Activated naive CD4-positive, alpha-beta T cell treated with anti-CD3 and anti-CD28 coated beads, Interleukin-2, amount 50 U/mL, for 24 hours (primary cell): ENCODE data around the gene CGB3.

Experiments used
- H3K27ac Mint-ChIP-seq: one replicate; pipeline ENCODE4 v1.8.0; 2021; ENCODE audit warnings: mild to moderate bottlenecking, mixed read lengths
- H3K27me3 Mint-ChIP-seq: one replicate; pipeline ENCODE4 v1.8.0; 2021; ENCODE audit warnings: mixed read lengths
- H3K36me3 Mint-ChIP-seq: one replicate; pipeline ENCODE4 v1.8.0; 2021; ENCODE audit warnings: mixed read lengths
- H3K4me1 Mint-ChIP-seq: one replicate; pipeline ENCODE4 v1.8.0; 2021; ENCODE audit warnings: mixed read lengths
- H3K4me3 Mint-ChIP-seq: one replicate; pipeline ENCODE4 v1.8.0; 2021; ENCODE audit warnings: mild to moderate bottlenecking, mixed read lengths
- H3K9me3 Mint-ChIP-seq: one replicate; pipeline ENCODE4 v1.8.0; 2021; ENCODE audit warnings: mixed read lengths

Gene CGB3

DNA sequence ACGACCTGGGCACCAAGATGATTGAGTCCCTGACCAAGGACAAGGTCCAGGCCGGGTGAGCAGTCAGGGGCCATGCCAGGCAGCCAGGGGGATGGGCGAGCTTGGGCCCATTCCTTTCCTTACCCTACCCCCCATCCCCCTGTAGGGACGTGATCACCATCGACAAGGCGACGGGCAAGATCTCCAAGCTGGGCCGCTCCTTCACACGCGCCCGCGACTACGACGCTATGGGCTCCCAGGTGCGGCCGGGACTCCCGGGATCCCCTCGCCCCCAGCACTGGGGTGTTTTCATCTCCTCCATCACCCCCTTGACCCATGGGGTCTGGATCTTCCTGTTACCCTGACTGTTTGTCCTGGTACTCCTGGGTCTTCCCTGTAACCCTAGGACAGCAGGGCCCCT lies 14.3 kb downstream of the CGB3 start:
- H3K36me3 Mint-ChIP-seq = peaks cover 4% of the 10 kb centered on the region
- no peak overlapping the region for H3K4me3 Mint-ChIP-seq
- no peaks in the 10 kb centered on the region for H3K27me3 Mint-ChIP-seq
- H3K4me1 Mint-ChIP-seq = no peaks in the 10 kb centered on the region
- no peaks in the 10 kb centered on the region for H3K9me3 Mint-ChIP-seq
- no peak overlapping the region for H3K27ac Mint-ChIP-seq

- Mint-ChIP-seq H3K4me1 (no peaks in the 10 kb centered on the region), H3K36me3 (peaks cover 2% of the 10 kb centered on the region), H3K4me3 (no peak overlapping the region), H3K9me3 (no peaks in the 10 kb centered on the region), H3K27ac (no peak overlapping the region), H3K27me3 (no peaks in the 10 kb centered on the region)
Measured at GRCh38 chr19:49006905-49007304, 17.2 kb downstream of the CGB3 start.

GRCh38 chr19:49004964-49005614 lies 19.0 kb downstream of the CGB3 start:
- Mint-ChIP-seq H3K4me3 (no peak overlapping the region), H3K27me3 (no peaks in the 10 kb centered on the region), H3K9me3 (no peaks in the 10 kb centered on the region), H3K4me1 (no peaks in the 10 kb centered on the region), H3K36me3 (no peaks in the 10 kb centered on the region), H3K27ac (no peak overlapping the region)

- no peak overlapping the region for H3K4me3 Mint-ChIP-seq
Measured at GRCh38 chr19:49004133-49004532, 20.0 kb downstream of the CGB3 start.

DNA sequence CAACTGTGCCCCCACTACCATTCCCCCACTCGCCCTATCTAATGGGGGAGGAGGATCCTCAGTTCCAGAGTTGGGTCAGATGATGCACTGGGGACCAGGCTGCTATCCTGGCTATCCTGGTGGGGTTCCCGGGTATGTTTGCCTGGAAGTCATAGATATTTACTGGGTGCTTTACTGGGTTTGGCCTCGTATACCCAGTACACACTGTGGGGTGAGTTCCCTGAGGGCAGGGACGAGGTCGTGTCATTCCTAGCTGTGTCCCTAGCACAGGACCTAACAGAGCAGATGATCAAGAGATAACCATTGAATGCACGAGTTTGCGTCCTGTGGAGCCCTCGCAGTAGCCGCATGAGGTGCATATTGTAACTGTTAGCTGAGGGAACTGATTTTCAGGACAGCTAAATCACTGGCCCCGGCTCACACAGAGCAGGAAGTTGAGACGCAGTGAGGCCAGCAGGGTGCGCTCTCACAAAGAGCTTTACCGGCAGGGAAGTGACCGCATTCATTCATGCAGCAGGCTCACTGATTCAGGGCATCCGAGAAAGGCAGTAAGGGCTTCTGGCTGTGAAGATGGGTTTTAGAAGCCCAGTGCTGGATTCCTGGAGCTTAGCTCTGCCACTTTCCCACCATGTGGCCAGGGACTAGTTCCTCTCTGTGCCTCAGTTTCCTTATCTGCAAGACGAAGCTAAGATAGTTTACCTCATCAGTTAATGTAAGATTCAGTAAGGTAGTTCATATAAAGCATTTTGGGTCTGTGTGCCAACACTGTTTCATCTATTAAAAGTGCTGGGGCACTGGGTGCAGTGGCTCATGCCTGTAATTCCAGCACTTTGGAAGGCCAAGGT lies 24.4 kb downstream of the CGB3 start:
- peaks cover 24% of the 10 kb centered on the region for H3K4me1 Mint-ChIP-seq
- peaks cover 6% of the 10 kb centered on the region for H3K36me3 Mint-ChIP-seq
- no peaks in the 10 kb centered on the region for H3K27me3 Mint-ChIP-seq
- H3K27ac Mint-ChIP-seq = no peak overlapping the region
- H3K9me3 Mint-ChIP-seq = no peaks in the 10 kb centered on the region
- H3K4me3 Mint-ChIP-seq = no peak overlapping the region

More at GRCh38 chr19:49004133-49004532, 20.0 kb downstream of the CGB3 start:
- H3K4me1 Mint-ChIP-seq = peaks cover 7% of the 10 kb centered on the region
- peaks cover 2% of the 10 kb centered on the region for H3K36me3 Mint-ChIP-seq
- H3K9me3 Mint-ChIP-seq = no peaks in the 10 kb centered on the region
- H3K27ac Mint-ChIP-seq = no peak overlapping the region
- H3K27me3 Mint-ChIP-seq = no peaks in the 10 kb centered on the region

DNA sequence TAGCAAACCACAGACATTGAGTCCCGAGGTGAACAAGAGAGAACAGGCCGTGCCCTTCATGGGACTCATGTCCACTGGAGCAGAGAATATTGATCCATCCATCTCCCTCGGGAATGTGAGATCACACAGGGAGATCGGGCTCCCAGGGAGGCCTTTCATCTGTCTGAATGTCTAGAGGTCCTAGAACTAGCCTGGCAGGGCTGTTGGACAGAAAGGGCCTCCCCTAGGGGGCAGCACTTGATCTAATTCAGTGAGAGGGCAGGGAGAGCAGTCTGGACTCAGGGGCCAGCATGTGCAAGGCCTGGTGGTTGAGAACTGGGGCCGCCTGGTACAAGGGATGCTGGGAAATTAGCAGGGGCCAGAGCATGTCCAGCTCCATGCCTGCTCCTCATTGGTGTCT lies 26.2 kb downstream of the CGB3 start:
- H3K27me3 Mint-ChIP-seq = no peaks in the 10 kb centered on the region
- no peak overlapping the region for H3K4me3 Mint-ChIP-seq
- peaks cover 34% of the 10 kb centered on the region for H3K4me1 Mint-ChIP-seq
- H3K36me3 Mint-ChIP-seq = peaks cover 9% of the 10 kb centered on the region
- H3K9me3 Mint-ChIP-seq = no peaks in the 10 kb centered on the region
- no peak overlapping the region for H3K27ac Mint-ChIP-seq

- H3K9me3 Mint-ChIP-seq = no peaks in the 10 kb centered on the region
- H3K36me3 Mint-ChIP-seq = peaks cover 10% of the 10 kb centered on the region
- H3K4me1 Mint-ChIP-seq = peaks cover 46% of the 10 kb centered on the region
- H3K27ac Mint-ChIP-seq = peak overlapping the region; percentile 98
- no peaks in the 10 kb centered on the region for H3K27me3 Mint-ChIP-seq
- peak overlapping the region; percentile 98 for H3K4me3 Mint-ChIP-seq
Measured at GRCh38 chr19:48994035-48994386, 30.1 kb downstream of the CGB3 start.

DNA sequence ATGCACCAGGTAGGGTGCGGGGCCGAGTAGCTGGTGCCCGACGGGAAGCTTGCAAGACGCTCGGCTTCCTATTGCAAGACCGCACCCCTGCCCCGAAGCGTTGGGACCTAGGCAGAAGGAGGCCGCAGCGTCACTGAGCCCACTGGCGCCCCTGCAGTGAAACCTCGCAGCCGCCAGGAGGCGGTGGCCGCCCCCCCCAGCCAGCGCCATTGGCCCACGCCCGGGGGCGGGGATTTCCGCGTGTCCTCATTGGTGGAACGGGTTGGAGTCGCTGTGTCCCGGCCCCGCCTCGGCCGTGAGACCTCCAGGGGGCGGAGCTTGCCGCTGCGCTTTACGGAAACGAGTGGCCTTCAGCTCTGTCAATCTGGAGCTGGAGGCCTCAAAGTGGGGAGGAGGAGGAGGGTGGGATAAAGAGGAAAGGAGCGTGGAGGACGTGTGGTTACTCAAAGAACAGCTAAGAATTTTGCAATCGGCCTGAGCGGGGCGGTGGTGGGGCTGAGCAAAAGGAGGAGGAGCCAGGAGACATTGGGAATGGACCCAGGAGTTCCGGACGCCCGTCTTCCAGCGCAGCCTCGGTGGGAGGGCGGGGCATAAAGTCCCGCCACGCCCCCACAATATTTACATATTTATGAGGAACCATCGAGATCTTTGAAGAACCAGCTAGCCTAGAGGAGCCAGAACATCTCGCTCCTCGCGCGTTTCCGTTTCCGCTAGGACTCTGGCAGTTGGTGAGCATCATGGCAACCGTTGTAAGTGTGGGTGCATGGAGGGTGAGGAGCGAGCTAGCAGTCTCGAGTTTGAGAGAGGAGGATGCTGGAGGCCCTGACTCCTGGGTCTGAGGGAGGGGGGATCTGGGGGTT lies 30.7 kb downstream of the CGB3 start, which contains the start of the genes GYS1 and RUVBL2:
Gene GYS1 (minus strand): TSS at position 135 of the 860 bp plus-strand sequence. CDS start 197 bp downstream, outside the sequence.
Gene RUVBL2 (plus strand): TSS at position 713 of the 860 bp plus-strand sequence. CDS start 25 bp downstream, at position 738.
- Mint-ChIP-seq H3K27me3 (no peaks in the 10 kb centered on the region), H3K27ac (peak within 1 kb of the TSS; percentile 98), H3K9me3 (no peaks in the 10 kb centered on the region), H3K4me1 (peaks cover 50% of the 10 kb centered on the region), H3K36me3 (peaks cover 10% of the 10 kb centered on the region), H3K4me3 (peak within 1 kb of the TSS; percentile 98)

DNA sequence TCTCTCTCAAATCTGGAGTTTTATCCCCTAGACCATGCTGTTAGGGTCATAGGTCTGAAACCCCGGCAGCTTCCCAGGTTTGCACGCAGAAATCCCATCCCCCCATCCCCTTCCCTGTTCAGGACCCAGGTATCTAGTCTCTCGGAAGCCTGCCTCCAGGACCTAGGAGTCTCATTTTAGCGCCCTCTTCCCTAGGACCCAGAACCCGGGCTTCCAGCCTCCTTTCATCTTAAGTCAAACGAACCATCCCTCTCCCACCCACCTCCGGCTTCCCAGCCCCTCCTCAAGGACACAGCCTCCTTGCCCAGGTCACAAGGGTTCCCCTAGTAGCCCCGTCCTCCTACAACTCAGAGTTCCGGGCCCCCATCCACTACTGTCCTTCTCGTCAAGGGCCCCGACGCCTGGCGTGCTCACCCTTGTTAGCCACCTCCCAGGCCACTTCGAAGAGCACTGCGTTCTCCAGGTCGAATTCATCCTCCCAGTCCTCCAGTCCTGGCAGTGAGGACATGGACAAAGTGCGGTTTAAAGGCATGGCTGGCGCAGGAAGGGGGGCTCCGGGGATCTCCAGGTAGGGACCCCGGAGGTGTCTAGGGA lies 31.5 kb downstream of the CGB3 start:
- Mint-ChIP-seq H3K4me3 (peak overlapping the region; percentile 98), H3K4me1 (peaks cover 51% of the 10 kb centered on the region), H3K36me3 (peaks cover 10% of the 10 kb centered on the region), H3K27ac (peak overlapping the region; percentile 79), H3K27me3 (no peaks in the 10 kb centered on the region), H3K9me3 (no peaks in the 10 kb centered on the region)

- peaks cover 10% of the 10 kb centered on the region for H3K36me3 Mint-ChIP-seq
- no peaks in the 10 kb centered on the region for H3K9me3 Mint-ChIP-seq
- no peaks in the 10 kb centered on the region for H3K27me3 Mint-ChIP-seq
- H3K4me3 Mint-ChIP-seq = peak overlapping the region; percentile 98
- peak overlapping the region; percentile 79 for H3K27ac Mint-ChIP-seq
- H3K4me1 Mint-ChIP-seq = peaks cover 52% of the 10 kb centered on the region
Measured at GRCh38 chr19:48991873-48992580, 32.1 kb downstream of the CGB3 start.

- Mint-ChIP-seq H3K9me3 (no peaks in the 10 kb centered on the region), H3K4me3 (no peak overlapping the region), H3K27me3 (no peaks in the 10 kb centered on the region), H3K36me3 (peaks cover 10% of the 10 kb centered on the region), H3K27ac (peak overlapping the region; percentile 65), H3K4me1 (peaks cover 50% of the 10 kb centered on the region)
Measured at GRCh38 chr19:48991011-48991609, 33.0 kb downstream of the CGB3 start.

DNA sequence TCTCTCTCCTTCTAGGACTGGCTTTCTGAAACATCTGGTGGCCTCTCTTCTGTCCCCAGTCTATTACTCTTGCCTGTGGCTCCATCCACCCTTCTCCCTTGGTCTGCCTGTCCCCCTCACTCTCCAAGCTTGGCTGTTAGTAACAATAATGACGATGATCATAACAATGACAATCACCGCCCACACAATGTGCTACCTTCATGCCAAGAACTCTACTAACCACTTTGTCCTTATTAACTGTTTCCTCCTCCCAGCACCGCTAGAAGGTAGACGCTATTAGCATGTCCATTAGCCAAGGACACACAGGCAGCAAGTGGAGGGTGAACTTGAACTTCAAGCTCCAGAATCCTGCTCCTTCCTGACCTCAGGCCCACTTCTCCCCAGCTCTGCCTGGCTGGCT lies 33.7 kb downstream of the CGB3 start:
- peaks cover 10% of the 10 kb centered on the region for H3K36me3 Mint-ChIP-seq
- H3K4me3 Mint-ChIP-seq = no peak overlapping the region
- peak overlapping the region; percentile 60 for H3K27ac Mint-ChIP-seq

GRCh38 chr19:48989701-48990291 lies 34.3 kb downstream of the CGB3 start:
- Mint-ChIP-seq H3K27me3 (no peaks in the 10 kb centered on the region), H3K27ac (no peak overlapping the region), H3K36me3 (peaks cover 6% of the 10 kb centered on the region)

More for the DNA sequence above, 33.7 kb downstream of the CGB3 start:
- Mint-ChIP-seq H3K27me3 (no peaks in the 10 kb centered on the region), H3K9me3 (no peaks in the 10 kb centered on the region), H3K4me1 (peaks cover 50% of the 10 kb centered on the region)

DNA sequence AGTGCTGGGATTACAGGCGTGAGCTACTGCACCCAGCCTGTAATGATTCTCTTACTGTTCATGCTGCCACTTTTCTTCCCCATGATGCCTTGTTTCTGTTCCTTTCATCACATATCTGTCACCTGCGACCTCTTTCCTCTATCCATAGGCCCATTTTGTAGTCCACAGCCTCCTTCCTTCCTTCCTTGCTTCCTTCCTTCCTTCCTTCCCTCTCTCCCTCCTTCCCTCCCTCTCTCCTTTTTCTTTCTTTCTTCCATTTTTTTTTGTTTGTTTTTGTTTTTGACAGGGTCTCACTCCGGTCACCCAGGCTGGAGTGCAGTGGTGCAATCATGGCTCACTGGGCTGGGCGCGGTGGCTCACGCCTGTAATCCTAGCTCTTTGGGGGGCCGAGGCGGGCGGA lies 35.3 kb downstream of the CGB3 start:
- Mint-ChIP-seq H3K27me3 (no peaks in the 10 kb centered on the region), H3K4me3 (no peak overlapping the region), H3K36me3 (peaks cover 6% of the 10 kb centered on the region), H3K9me3 (no peaks in the 10 kb centered on the region), H3K27ac (no peak overlapping the region), H3K4me1 (peaks cover 37% of the 10 kb centered on the region)

More at GRCh38 chr19:48989701-48990291, 34.3 kb downstream of the CGB3 start:
- no peak overlapping the region for H3K4me3 Mint-ChIP-seq
- H3K4me1 Mint-ChIP-seq = peaks cover 44% of the 10 kb centered on the region
- H3K9me3 Mint-ChIP-seq = no peaks in the 10 kb centered on the region
